ENCODE measurements around the gene ACRV1.

DNA sequence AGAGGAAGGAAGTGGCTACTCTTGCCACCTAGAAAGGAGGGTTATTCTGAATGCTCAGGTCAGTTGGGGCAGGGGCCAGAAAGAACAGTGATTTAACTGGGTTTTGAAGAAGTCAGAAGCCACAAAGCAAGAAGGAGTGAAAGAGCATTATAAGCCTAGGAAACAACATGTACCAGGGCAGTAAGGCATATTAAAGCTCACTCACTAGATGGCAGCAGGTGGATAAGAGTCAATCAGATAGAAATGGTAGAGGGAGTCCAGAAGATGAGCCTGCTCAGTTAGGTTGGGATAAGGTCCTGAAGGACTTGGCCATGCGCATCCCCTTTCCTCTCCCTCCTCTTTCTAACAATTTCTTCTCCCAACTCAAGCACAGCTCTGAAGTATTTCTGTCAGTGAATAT is 43.5 kb upstream of the ACRV1 start:
- TF ChIP-seq EZH2 (IDR thresholded peaks at IDR 0.05; ENCODE audit: borderline replicate concordance, low read depth, low read length, severe bottlenecking) (no peak), POLR2A (IDR thresholded peaks at IDR 0.05; ENCODE audit: low read depth, low read length) (no peak), JUN (IDR thresholded peaks at IDR 0.05; ENCODE audit: borderline replicate concordance, insufficient read depth, insufficient read length, low read depth) (no peak), FOS (IDR thresholded peaks at IDR 0.05; ENCODE audit: borderline replicate concordance, insufficient read depth, low read length) (no peak), POLR2AphosphoS5 (IDR thresholded peaks at IDR 0.05; ENCODE audit: insufficient read depth, low read depth, low read length) (no peak)
- TF ChIP-seq, protein P1, sequence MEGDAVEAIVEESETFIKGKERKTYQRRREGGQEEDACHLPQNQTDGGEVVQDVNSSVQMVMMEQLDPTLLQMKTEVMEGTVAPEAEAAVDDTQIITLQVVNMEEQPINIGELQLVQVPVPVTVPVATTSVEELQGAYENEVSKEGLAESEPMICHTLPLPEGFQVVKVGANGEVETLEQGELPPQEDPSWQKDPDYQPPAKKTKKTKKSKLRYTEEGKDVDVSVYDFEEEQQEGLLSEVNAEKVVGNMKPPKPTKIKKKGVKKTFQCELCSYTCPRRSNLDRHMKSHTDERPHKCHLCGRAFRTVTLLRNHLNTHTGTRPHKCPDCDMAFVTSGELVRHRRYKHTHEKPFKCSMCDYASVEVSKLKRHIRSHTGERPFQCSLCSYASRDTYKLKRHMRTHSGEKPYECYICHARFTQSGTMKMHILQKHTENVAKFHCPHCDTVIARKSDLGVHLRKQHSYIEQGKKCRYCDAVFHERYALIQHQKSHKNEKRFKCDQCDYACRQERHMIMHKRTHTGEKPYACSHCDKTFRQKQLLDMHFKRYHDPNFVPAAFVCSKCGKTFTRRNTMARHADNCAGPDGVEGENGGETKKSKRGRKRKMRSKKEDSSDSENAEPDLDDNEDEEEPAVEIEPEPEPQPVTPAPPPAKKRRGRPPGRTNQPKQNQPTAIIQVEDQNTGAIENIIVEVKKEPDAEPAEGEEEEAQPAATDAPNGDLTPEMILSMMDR (IDR thresholded peaks at IDR 0.05; ENCODE audit: extremely low read depth in 1 of 2, insufficient read depth in 1 of 2, low read depth in 1 of 2, low read length in 2 of 2), result peak; percentile 9 to 22
- TF ChIP-seq, protein P2, sequence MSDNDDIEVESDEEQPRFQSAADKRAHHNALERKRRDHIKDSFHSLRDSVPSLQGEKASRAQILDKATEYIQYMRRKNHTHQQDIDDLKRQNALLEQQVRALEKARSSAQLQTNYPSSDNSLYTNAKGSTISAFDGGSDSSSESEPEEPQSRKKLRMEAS (IDR thresholded peaks at IDR 0.05; ENCODE audit: insufficient read depth, insufficient read length), result no peak

Measured in endothelial cell of umbilical vein (primary cell).